ENCODE data around the gene SGCG. TPM values are rescaled to one million over a fixed set of nuclear protein-coding genes. Genes with fewer than 3 reads are reported as not detected.

SGCG gene
- total RNA-seq, 1 donor from 2014 or later: 3.2 TPM

DNA sequence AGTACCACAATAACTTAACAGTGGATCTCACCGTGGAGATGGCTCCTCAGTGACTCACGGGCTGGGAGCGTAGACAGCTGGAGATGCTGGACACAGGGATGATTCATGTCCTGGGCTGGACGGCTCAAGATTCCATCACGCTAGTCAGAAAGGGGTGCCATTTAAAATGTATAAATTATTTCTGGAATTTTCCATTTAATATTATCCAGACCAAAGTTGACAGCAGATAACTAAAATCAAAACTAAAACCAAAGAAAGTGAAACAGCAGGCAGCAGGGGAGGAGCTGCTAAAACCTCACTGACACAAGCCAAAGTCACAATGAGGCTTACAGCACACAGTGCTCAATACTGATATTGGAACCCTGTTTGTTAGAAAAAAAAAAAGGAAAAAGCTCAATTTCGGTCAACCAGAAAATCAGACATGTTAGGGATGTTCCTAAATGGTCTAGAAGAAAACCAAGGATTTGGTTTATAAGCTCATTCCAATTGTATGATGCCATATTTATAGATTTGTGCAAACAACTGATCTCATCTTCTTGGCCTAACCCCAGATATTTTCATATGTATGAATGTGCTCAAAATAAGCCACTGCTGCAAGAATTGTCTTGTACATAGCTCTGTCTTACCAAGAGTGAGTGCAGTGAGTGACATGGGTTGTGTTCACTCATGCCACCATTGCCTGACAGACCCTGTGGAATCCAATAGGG, 140.9 kb downstream of the SGCG start:
- Histone ChIP-seq H3K27me3 (ENCODE audit: low read depth) (no peaks in the 10 kb centered on the region), H3K4me3 (peak overlapping the region; percentile 31), H3K36me3 (no peaks in the 10 kb centered on the region), H3K4me1 (peaks cover 17% of the 10 kb centered on the region), H3K27ac (peak overlapping the region; percentile 20), H3K9me3 (no peaks in the 10 kb centered on the region)
- intact Hi-C loops (cut with DNase I): no loop called here
- peak; percentile 61 for ATAC-seq
- TF ChIP-seq CTCF (IDR thresholded peaks at IDR 0.05): no peak
- DNase-seq: no peak

- Histone ChIP-seq H3K9me3 (no peaks in the 10 kb centered on the region), H3K27ac (peak overlapping the region; percentile 20), H3K27me3 (ENCODE audit: low read depth) (no peaks in the 10 kb centered on the region), H3K4me1 (peaks cover 17% of the 10 kb centered on the region), H3K36me3 (no peaks in the 10 kb centered on the region), H3K4me3 (no peak overlapping the region)
- no peak for ATAC-seq
- no peak for TF ChIP-seq CTCF (IDR thresholded peaks at IDR 0.05)
- intact Hi-C loops (cut with DNase I): no loop called here
- no peak for DNase-seq
Measured at GRCh38 chr13:23322353-23323336, 141.9 kb downstream of the SGCG start.

DNA sequence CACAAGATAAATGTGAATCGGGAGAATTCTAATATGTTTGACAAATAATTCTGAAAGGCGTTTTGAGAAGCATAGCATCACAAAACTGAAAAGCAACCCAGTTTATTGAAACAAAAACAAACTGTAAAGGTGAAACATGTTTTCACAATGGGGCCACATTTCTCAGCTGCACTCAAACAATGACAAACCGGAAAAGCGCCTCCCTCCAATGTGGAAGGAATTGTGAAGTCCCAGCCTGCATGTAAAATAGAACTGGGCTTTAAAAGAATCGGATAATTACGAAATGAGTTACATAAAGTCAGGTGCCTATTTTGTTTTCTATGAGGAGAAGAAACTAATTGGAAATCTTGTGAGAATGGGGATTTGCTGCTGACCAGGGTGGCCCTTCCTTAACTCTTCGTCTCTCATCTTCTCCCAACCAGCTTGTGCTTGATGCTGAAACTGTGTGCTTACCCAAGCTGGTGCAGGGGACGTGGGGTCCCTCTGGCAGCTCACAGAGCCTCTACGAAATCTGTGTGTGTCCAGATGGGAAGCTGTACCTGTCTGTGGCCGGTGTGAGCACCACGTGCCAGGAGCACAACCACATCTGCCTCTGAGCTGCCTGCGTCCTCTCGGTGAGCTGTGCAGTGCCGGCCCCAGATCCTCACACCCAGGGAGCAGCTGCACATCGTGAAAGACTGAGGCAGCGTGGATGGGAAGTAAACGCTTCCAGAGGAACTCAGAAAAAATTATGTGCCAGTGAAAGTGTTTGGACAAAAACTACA, 143.3 kb downstream of the SGCG start:
- Histone ChIP-seq H3K36me3 (no peaks in the 10 kb centered on the region), H3K9me3 (no peaks in the 10 kb centered on the region), H3K4me3 (no peak overlapping the region), H3K4me1 (peaks cover 16% of the 10 kb centered on the region), H3K27ac (no peak overlapping the region), H3K27me3 (ENCODE audit: low read depth) (no peaks in the 10 kb centered on the region)
- intact Hi-C loops (cut with DNase I): no loop called here
- ATAC-seq: no peak
- TF ChIP-seq CTCF (IDR thresholded peaks at IDR 0.05): no peak
- no peak for DNase-seq

GRCh38 chr13:23325191-23325590, 144.4 kb downstream of the SGCG start:
- no peaks in the 10 kb centered on the region for H3K9me3 ChIP-seq
- H3K4me1 ChIP-seq: peaks cover 7% of the 10 kb centered on the region
- DNase-seq (no peak), ATAC-seq (no peak)
- no peaks in the 10 kb centered on the region for H3K36me3 ChIP-seq
- no peak for TF ChIP-seq CTCF (IDR thresholded peaks at IDR 0.05)
- no peaks in the 10 kb centered on the region for H3K27me3 ChIP-seq (ENCODE audit: low read depth)
- intact Hi-C loops (cut with DNase I): no loop called here
- H3K4me3 ChIP-seq: no peak overlapping the region
- no peak overlapping the region for H3K27ac ChIP-seq

DNA sequence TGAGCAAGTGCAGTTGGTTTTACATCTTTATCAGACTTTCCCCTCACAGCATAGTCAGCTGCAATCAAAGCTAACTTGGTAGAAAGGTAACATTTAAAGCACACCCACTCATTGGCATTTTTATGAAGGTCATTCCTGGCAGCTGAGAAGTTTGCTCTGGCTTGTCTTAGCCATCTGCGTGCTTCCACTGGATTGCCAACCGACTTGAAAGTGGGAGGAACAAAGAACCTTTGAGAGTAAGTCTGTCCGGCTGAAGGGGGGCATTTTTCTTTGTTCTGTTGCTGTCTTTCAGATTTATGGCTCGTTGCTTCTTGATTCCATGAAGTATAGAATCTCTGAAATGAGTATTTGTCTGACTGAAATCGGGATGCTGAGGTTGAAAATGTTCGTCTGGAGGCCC, 149.6 kb downstream of the SGCG start:
- Histone ChIP-seq H3K9me3 (peaks cover 29% of the 10 kb centered on the region), H3K4me1 (no peaks in the 10 kb centered on the region), H3K36me3 (no peaks in the 10 kb centered on the region), H3K27me3 (ENCODE audit: low read depth) (no peaks in the 10 kb centered on the region), H3K27ac (no peak overlapping the region), H3K4me3 (no peak overlapping the region)
- intact Hi-C loops (cut with DNase I): no loop called here
- ATAC-seq (no peak), DNase-seq (no peak)
- no peak for TF ChIP-seq CTCF (IDR thresholded peaks at IDR 0.05)

Data from lower lobe of right lung (tissue), 2 donors.